ENCODE measurements around the gene RHOT2. TPM values are rescaled to one million over a fixed set of nuclear protein-coding genes. Genes with fewer than 3 reads are reported as not detected.
A peak's percentile ranks its signal among the peaks of the same experiment; 100 is the strongest.

Gene RHOT2
- total RNA-seq, 4 donors from 2014 or later: 29.1 to 99.7 (median 71.7) TPM

GRCh38 chr16:622920-623280 lies 45.0 kb upstream of the RHOT2 start:
- intact Hi-C loops (cut with DNase I; ENCODE audit: low total_unique reads): no loop called here
- H3K27ac ChIP-seq: peak overlapping the region; percentile 59 to 73
- H3K4me3 ChIP-seq: no peak overlapping the region
- H3K9me3 ChIP-seq: no peaks in the 10 kb centered on the region
- H3K27me3 ChIP-seq: no peaks in the 10 kb centered on the region
- peaks cover 0 to 5% of the 10 kb centered on the region in 2 donors for H3K4me1 ChIP-seq
- no peaks in the 10 kb centered on the region for H3K36me3 ChIP-seq
- no peak for DNase-seq
- TF ChIP-seq, protein P1, sequence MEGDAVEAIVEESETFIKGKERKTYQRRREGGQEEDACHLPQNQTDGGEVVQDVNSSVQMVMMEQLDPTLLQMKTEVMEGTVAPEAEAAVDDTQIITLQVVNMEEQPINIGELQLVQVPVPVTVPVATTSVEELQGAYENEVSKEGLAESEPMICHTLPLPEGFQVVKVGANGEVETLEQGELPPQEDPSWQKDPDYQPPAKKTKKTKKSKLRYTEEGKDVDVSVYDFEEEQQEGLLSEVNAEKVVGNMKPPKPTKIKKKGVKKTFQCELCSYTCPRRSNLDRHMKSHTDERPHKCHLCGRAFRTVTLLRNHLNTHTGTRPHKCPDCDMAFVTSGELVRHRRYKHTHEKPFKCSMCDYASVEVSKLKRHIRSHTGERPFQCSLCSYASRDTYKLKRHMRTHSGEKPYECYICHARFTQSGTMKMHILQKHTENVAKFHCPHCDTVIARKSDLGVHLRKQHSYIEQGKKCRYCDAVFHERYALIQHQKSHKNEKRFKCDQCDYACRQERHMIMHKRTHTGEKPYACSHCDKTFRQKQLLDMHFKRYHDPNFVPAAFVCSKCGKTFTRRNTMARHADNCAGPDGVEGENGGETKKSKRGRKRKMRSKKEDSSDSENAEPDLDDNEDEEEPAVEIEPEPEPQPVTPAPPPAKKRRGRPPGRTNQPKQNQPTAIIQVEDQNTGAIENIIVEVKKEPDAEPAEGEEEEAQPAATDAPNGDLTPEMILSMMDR (IDR thresholded peaks at IDR 0.05): no peak
- no peak for TF ChIP-seq POLR2A (IDR thresholded peaks at IDR 0.05)

- Histone ChIP-seq H3K9me3 (no peaks in the 10 kb centered on the region), H3K27me3 (no peaks in the 10 kb centered on the region), H3K4me1 (peaks cover 0 to 5% of the 10 kb centered on the region in 2 donors), H3K27ac (peak overlapping the region in 1 of 2 donors; percentile 93), H3K4me3 (no peak overlapping the region), H3K36me3 (no peaks in the 10 kb centered on the region)
- intact Hi-C loops (cut with DNase I; ENCODE audit: low total_unique reads): no loop called here
- no peak for DNase-seq
- TF ChIP-seq, protein P1 (IDR thresholded peaks at IDR 0.05): no peak
- TF ChIP-seq POLR2A (IDR thresholded peaks at IDR 0.05): no peak
These were observed 43.3 kb upstream of the RHOT2 start for GRCh38 chr16:624526-625070.

GRCh38 chr16:625117-625976 lies 42.6 kb upstream of the RHOT2 start:
- H3K4me3 ChIP-seq: no peak overlapping the region
- no peaks in the 10 kb centered on the region for H3K9me3 ChIP-seq
- peak overlapping the region; percentile 89 to 93 for H3K27ac ChIP-seq
- DNase-seq: peak in 1 of 2 donors; percentile 25
- H3K4me1 ChIP-seq: peaks cover 0 to 5% of the 10 kb centered on the region in 2 donors
- intact Hi-C loops (cut with DNase I; ENCODE audit: low total_unique reads): no loop called here
- TF ChIP-seq POLR2A (IDR thresholded peaks at IDR 0.05): no peak
- TF ChIP-seq, protein P1 (IDR thresholded peaks at IDR 0.05): no peak
- no peaks in the 10 kb centered on the region for H3K36me3 ChIP-seq
- no peaks in the 10 kb centered on the region for H3K27me3 ChIP-seq

DNA sequence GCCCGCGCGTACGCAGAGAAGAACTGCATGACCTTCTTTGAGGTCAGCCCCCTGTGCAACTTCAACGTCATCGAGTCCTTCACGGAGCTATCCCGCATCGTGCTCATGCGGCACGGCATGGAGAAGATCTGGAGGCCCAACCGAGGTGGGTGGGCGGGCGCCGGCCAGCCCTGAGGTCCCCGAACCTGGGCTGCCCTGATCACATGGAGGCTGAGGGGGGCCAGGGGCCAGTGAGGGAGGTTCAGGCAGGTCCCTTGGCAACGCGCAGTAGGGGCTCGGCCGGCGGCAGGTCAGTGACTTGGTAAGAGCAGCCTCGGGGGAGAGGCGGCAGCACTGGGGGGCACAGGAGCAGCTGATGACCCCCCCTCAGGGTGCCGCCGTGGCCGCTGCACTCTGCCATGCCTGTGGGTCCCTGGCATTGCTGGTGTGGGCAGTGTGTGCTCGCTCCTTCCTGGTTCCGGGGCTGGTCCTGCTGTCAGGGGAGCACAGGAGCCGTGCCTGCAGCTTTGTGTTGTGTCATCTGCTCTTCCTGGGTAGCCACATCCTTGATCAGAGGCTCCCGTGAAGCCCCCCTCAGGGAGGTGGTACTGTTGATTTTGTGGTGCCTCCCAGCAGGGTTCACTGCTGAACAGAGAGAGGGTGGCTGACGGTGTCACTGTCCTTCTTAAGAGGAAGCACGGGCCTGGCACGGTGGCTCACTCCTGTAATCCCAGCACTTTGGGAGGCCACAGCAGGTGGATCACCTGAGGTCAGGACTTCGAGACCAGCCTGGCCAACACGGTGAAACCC lies 41.8 kb upstream of the RHOT2 start:
- H3K4me1 ChIP-seq: peaks cover 0 to 11% of the 10 kb centered on the region in 2 donors
- intact Hi-C loops (cut with DNase I; ENCODE audit: low total_unique reads): no loop called here

More for the DNA sequence above, 41.8 kb upstream of the RHOT2 start:
- TF ChIP-seq, protein P1 (IDR thresholded peaks at IDR 0.05): no peak
- no peak for TF ChIP-seq POLR2A (IDR thresholded peaks at IDR 0.05)
- no peaks in the 10 kb centered on the region for H3K36me3 ChIP-seq
- H3K9me3 ChIP-seq: no peaks in the 10 kb centered on the region
- peak in 1 of 2 donors; percentile 30 for DNase-seq
- H3K27me3 ChIP-seq: no peaks in the 10 kb centered on the region
- peak overlapping the region; percentile 89 to 93 for H3K27ac ChIP-seq
- H3K4me3 ChIP-seq: no peak overlapping the region

Data from uterus (tissue), 4 donors.